Neural progenitor cell (in vitro differentiated cells): Measurements from ENCODE around the gene CARS2. TPM values are rescaled to one million over a fixed set of nuclear protein-coding genes. Genes with fewer than 3 reads are reported as not detected.
"Not testable (repeated sequence)": the region's sequence is repeated elsewhere in the genome, so short reads cannot be mapped to it uniquely, and the experiment has no call there.

Source experiments
- DNase-seq: peaks from one replicate; pipeline ENCODE4 v3.0.0-alpha.2; 2016; ENCODE audit warnings: low spot score
- H2AFZ ChIP-seq: fragments of 200-600 bp; sonication (generic); replicated peaks from 2 replicates; pipeline ENCODE4 v1.6.1; 2016; ENCODE audit warnings: antibody characterized with exemption
- H3F3A ChIP-seq: fragments of 200-600 bp; sonication (generic); 2 replicates; pipeline ENCODE4 v1.6.1; 2016; ENCODE audit warnings: antibody characterized with exemption, low read depth
- H3K27ac ChIP-seq: fragments of 200-600 bp; sonication (generic); 2 replicates; pipeline ENCODE4 v1.5.1; 2016; ENCODE audit warnings: mild to moderate bottlenecking
- H3K27me3 ChIP-seq: fragments of 200-600 bp; sonication (generic); 2 replicates; pipeline ENCODE4 v1.6.1; 2016; ENCODE audit warnings: mild to moderate bottlenecking, moderate library complexity
- H3K36me3 ChIP-seq: fragments of 200-600 bp; sonication (generic); 2 replicates; pipeline ENCODE4 v1.5.1; 2016
- H3K4me1 ChIP-seq: fragments of 200-600 bp; sonication (generic); 2 replicates; pipeline ENCODE4 v1.6.1; 2016; ENCODE audit warnings: mixed run types
- H3K4me2 ChIP-seq: fragments of 200-600 bp; sonication (generic); 2 replicates; pipeline ENCODE4 v1.6.1; 2016
- H3K4me3 ChIP-seq: fragments of 200-600 bp; sonication (generic); 2 replicates; pipeline ENCODE4 v1.5.1; 2016
- H3K79me2 ChIP-seq: fragments of 200-600 bp; sonication (generic); 2 replicates; pipeline ENCODE4 v1.6.1; 2016; ENCODE audit warnings: low read depth
- H3K9ac ChIP-seq: fragments of 200-600 bp; sonication (generic); 2 replicates; pipeline ENCODE4 v1.6.1; 2016
- H3K9me3 ChIP-seq: fragments of 200-600 bp; sonication (generic); 2 replicates; pipeline ENCODE4 v1.5.1; 2016; ENCODE audit warnings: low read depth
- H4K20me1 ChIP-seq: fragments of 200-600 bp; sonication (generic); 2 replicates; pipeline ENCODE4 v1.6.1; 2016; ENCODE audit warnings: low read depth
- H3K27ac Mint-ChIP-seq: 3 replicates; pipeline ENCODE4 v1.8.0; 2021; ENCODE audit warnings: mixed read lengths
- H3K27me3 Mint-ChIP-seq: 2 replicates; pipeline ENCODE4 v1.8.0; 2022; ENCODE audit warnings: low read depth, mild to moderate bottlenecking, inconsistent platforms, moderate library complexity, mixed read lengths; ENCODE audit not compliant: insufficient read depth
- H3K36me3 Mint-ChIP-seq: 3 replicates; pipeline ENCODE4 v1.8.0; 2021; ENCODE audit warnings: mixed read lengths
- H3K4me1 Mint-ChIP-seq: 3 replicates; pipeline ENCODE4 v1.8.0; 2021; ENCODE audit warnings: mixed read lengths
- H3K4me3 Mint-ChIP-seq: 3 replicates; pipeline ENCODE4 v1.8.0; 2021; ENCODE audit warnings: mild to moderate bottlenecking, moderate library complexity, mixed read lengths
- H3K9me3 Mint-ChIP-seq: 3 replicates; pipeline ENCODE4 v1.8.0; 2020; ENCODE audit warnings: mixed read lengths
- EZH2 ChIP-seq: fragments of 200-600 bp; sonication (generic); IDR thresholded peaks from 2 replicates; pipeline ENCODE4 v1.6.1; 2017; ENCODE audit warnings: antibody characterized with exemption, mild to moderate bottlenecking, moderate library complexity
- EZH2phosphoT487 ChIP-seq: fragments of 200-600 bp; sonication (generic); IDR thresholded peaks from 2 replicates; pipeline ENCODE4 v1.6.1; 2017; ENCODE audit warnings: antibody characterized with exemption
- total RNA-seq: library from RNA; depleted of rRNA; stranded (reverse); fragments of >200 nt; gene quantifications from 2 replicates; pipeline ENCODE4 v1.2.3, GENCODE V29; 2015; ENCODE audit warnings: low replicate concordance
- TF ChIP-seq, protein P1 (sequence below): fragments of 200-600 bp; sonication (generic); IDR thresholded peaks from 2 replicates; pipeline ENCODE4 v1.5.1; 2017; ENCODE audit warnings: antibody characterized with exemption, mild to moderate bottlenecking

CARS2 gene
- total RNA-seq, 1 donor from 2014 or later = 50.0 TPM

- peaks cover 47% of the 10 kb centered on the region for H3K36me3 Mint-ChIP-seq
- no peak overlapping the region for H3K4me2 ChIP-seq
- no peaks in the 10 kb centered on the region for H3K4me1 Mint-ChIP-seq
- peaks cover 11% of the 10 kb centered on the region for H3K79me2 ChIP-seq
- no peaks in the 10 kb centered on the region for H3K9me3 ChIP-seq
- H3K4me3 Mint-ChIP-seq = no peak overlapping the region
- no peak overlapping the region for H3K27ac Mint-ChIP-seq
- peaks cover 4% of the 10 kb centered on the region for H3K27me3 Mint-ChIP-seq
- H3K4me3 ChIP-seq = no peak overlapping the region
- H4K20me1 ChIP-seq = no peaks in the 10 kb centered on the region
- H3K4me1 ChIP-seq = no peaks in the 10 kb centered on the region
- H3K36me3 ChIP-seq = no peaks in the 10 kb centered on the region
- TF ChIP-seq, protein P1, sequence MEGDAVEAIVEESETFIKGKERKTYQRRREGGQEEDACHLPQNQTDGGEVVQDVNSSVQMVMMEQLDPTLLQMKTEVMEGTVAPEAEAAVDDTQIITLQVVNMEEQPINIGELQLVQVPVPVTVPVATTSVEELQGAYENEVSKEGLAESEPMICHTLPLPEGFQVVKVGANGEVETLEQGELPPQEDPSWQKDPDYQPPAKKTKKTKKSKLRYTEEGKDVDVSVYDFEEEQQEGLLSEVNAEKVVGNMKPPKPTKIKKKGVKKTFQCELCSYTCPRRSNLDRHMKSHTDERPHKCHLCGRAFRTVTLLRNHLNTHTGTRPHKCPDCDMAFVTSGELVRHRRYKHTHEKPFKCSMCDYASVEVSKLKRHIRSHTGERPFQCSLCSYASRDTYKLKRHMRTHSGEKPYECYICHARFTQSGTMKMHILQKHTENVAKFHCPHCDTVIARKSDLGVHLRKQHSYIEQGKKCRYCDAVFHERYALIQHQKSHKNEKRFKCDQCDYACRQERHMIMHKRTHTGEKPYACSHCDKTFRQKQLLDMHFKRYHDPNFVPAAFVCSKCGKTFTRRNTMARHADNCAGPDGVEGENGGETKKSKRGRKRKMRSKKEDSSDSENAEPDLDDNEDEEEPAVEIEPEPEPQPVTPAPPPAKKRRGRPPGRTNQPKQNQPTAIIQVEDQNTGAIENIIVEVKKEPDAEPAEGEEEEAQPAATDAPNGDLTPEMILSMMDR = no peak
- TF ChIP-seq EZH2phosphoT487 (no peak), EZH2 (no peak)
- H3F3A ChIP-seq = no peaks in the 10 kb centered on the region
- DNase-seq = no peak
- no peak overlapping the region for H2AFZ ChIP-seq
- no peaks in the 10 kb centered on the region for H3K9me3 Mint-ChIP-seq
- no peak overlapping the region for H3K9ac ChIP-seq
- H3K27me3 ChIP-seq = no peaks in the 10 kb centered on the region
- H3K27ac ChIP-seq = no peak overlapping the region
Observed at GRCh38 chr13:110635405-110636002, 70.4 kb downstream of the CARS2 start.

DNA sequence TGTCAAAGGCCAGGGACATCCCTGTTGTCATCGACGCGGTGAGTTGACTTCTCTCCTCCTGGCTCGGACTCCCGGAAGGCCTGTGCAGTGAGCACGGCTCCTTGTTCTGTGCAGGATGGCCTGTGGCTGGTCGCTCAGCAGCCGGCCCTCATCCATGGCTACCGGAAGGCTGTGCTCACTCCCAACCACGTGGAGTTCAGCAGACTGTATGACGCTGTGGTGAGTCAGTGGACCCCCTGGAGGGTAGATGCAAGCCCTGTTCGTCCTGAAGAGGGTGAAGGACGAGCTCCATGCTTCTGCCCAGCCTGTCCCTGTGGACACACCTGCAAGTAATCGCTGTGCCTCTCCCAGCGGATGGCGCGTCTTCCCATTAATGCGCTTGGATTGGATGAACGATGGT, 71.4 kb downstream of the CARS2 start:
- Histone ChIP-seq H3K4me1 (no peaks in the 10 kb centered on the region), H3K9ac (no peak overlapping the region), H3K4me2 (no peak overlapping the region), H3K27ac (no peak overlapping the region), H3K27me3 (no peaks in the 10 kb centered on the region), H3F3A (no peaks in the 10 kb centered on the region), H3K9me3 (no peaks in the 10 kb centered on the region), H3K79me2 (peaks cover 20% of the 10 kb centered on the region), H2AFZ (no peak overlapping the region), H3K4me3 (no peak overlapping the region), H4K20me1 (no peaks in the 10 kb centered on the region), H3K36me3 (no peaks in the 10 kb centered on the region)
- DNase-seq = no peak
- no peak for TF ChIP-seq EZH2phosphoT487
- TF ChIP-seq EZH2 = no peak
- TF ChIP-seq, protein P1 = no peak
- H3K9me3 Mint-ChIP-seq = no peaks in the 10 kb centered on the region
- no peak overlapping the region for H3K27ac Mint-ChIP-seq
- H3K4me3 Mint-ChIP-seq = no peak overlapping the region
- H3K4me1 Mint-ChIP-seq = no peaks in the 10 kb centered on the region
- peaks cover 2% of the 10 kb centered on the region for H3K27me3 Mint-ChIP-seq
- peaks cover 42% of the 10 kb centered on the region for H3K36me3 Mint-ChIP-seq

DNA sequence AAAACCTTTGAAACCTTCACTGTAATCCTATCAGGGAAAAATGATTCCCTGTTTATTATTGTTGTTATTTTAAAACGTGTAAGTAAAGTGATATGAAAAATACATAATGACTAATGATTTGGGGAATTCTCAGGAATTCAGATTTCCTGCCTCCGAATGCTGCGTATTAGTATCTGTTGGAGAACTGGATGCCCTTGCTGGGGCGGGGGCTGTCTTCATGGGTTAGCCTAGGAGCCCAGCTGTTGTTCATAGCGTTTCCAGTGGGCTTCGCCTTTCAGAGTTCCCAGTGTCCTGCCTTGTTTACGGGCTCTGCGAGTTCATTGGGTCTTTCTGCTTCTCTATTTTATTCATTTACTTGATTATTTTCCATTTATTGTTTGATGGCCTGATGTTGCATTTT, 72.1 kb downstream of the CARS2 start:
- Histone ChIP-seq H3K4me2 (no peak overlapping the region), H2AFZ (no peak overlapping the region), H3K36me3 (no peaks in the 10 kb centered on the region), H3K4me3 (no peak overlapping the region), H3K27me3 (no peaks in the 10 kb centered on the region), H3F3A (no peaks in the 10 kb centered on the region), H3K9ac (no peak overlapping the region), H3K27ac (no peak overlapping the region), H3K4me1 (no peaks in the 10 kb centered on the region), H4K20me1 (no peaks in the 10 kb centered on the region), H3K9me3 (no peaks in the 10 kb centered on the region), H3K79me2 (peaks cover 28% of the 10 kb centered on the region)
- peaks cover 38% of the 10 kb centered on the region for H3K36me3 Mint-ChIP-seq
- no peak overlapping the region for H3K27ac Mint-ChIP-seq
- H3K9me3 Mint-ChIP-seq = no peaks in the 10 kb centered on the region
- H3K27me3 Mint-ChIP-seq = peaks cover 2% of the 10 kb centered on the region
- TF ChIP-seq EZH2 (no peak), EZH2phosphoT487 (no peak)
- TF ChIP-seq, protein P1 = no peak
- no peak for DNase-seq
- no peak overlapping the region for H3K4me3 Mint-ChIP-seq
- no peaks in the 10 kb centered on the region for H3K4me1 Mint-ChIP-seq

DNA sequence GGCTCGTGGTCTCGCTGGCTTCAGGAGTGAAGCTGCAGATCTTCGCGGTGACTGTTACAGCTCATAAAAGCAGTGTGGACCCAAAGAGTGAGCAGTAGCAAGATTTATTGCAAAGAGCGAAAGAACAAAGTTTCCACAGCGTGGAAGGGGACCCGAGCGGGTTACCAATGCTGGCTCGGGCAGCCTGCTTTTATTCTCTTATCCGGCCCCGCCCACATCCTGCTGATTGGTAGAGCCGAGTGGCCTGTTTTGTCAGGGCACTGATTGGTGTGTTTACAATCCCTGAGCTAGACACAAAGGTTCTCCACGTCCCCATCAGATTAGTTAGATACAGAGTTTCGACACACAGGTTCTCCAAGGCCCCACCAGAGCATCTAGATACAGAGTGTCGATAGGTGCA, 73.7 kb downstream of the CARS2 start:
- not testable (repeated sequence) for H3K36me3 ChIP-seq, H3K27me3 Mint-ChIP-seq, H3K4me1 ChIP-seq, H3K4me3 Mint-ChIP-seq, DNase-seq, H3K4me2 ChIP-seq, H3K4me3 ChIP-seq, H3K9me3 ChIP-seq, H2AFZ ChIP-seq, H3K9me3 Mint-ChIP-seq, H4K20me1 ChIP-seq, H3F3A ChIP-seq, H3K9ac ChIP-seq, H3K4me1 Mint-ChIP-seq, H3K27me3 ChIP-seq, H3K27ac ChIP-seq
- H3K27ac Mint-ChIP-seq = peak overlapping the region; percentile 57
- peaks cover 38% of the 10 kb centered on the region for H3K79me2 ChIP-seq
- H3K36me3 Mint-ChIP-seq = peaks cover 38% of the 10 kb centered on the region
